HG03432 (cell line): ENCODE data around the gene PDXP.

Experiments used
- ATAC-seq: cut with Tn5 transposase; IDR thresholded peaks from one replicate; pipeline ENCODE4 v1.9.1; 2021; ENCODE audit warnings: mild to moderate bottlenecking, moderate library complexity; ENCODE audit not compliant: unreplicated experiment

PDXP gene

GRCh38 chr22:37672206-37672919 is 13.8 kb downstream of the PDXP start:
- no peak for ATAC-seq

- ATAC-seq: no peak
Measured at GRCh38 chr22:37672920-37673455, 14.5 kb downstream of the PDXP start.

- no peak for ATAC-seq
Measured at GRCh38 chr22:37674248-37674647, 15.7 kb downstream of the PDXP start.

- peak; percentile 61 for ATAC-seq
Measured at GRCh38 chr22:37674951-37675929, 16.7 kb downstream of the PDXP start, which contains the start of gene LGALS1. TSS of gene LGALS1 (plus strand) at chr22:37675636. CDS start at chr22:37675703, 67 bp downstream.

- ATAC-seq: no peak
Measured at GRCh38 chr22:37675930-37676735, 17.6 kb downstream of the PDXP start.

- peak; percentile 51 for ATAC-seq
Measured at GRCh38 chr22:37676736-37677492, 18.4 kb downstream of the PDXP start.

GRCh38 chr22:37677493-37677974 is 19.0 kb downstream of the PDXP start:
- peak; percentile 2 for ATAC-seq

- no peak for ATAC-seq
Measured at GRCh38 chr22:37678372-37678771, 19.8 kb downstream of the PDXP start.

GRCh38 chr22:37679670-37680069 is 21.1 kb downstream of the PDXP start:
- no peak for ATAC-seq

- ATAC-seq: no peak
Measured at GRCh38 chr22:37680191-37680851, 21.8 kb downstream of the PDXP start.

GRCh38 chr22:37681001-37681424 is 22.5 kb downstream of the PDXP start:
- no peak for ATAC-seq

GRCh38 chr22:37681556-37682049 is 23.1 kb downstream of the PDXP start:
- ATAC-seq: no peak

- no peak for ATAC-seq
Measured at GRCh38 chr22:37684803-37685615, 26.5 kb downstream of the PDXP start.

- peak; percentile 76 for ATAC-seq
Measured at GRCh38 chr22:37686002-37686982, 27.8 kb downstream of the PDXP start, which contains the start of gene NOL12. TSS of gene NOL12 (plus strand) at chr22:37686343. CDS start at chr22:37686393, 50 bp downstream.

- ATAC-seq: no peak
Measured at GRCh38 chr22:37690407-37690806, 31.9 kb downstream of the PDXP start.

GRCh38 chr22:37690901-37691504 is 32.5 kb downstream of the PDXP start:
- no peak for ATAC-seq
